ENCODE data around the gene TNFRSF1A.

Gene TNFRSF1A

GRCh38 chr12:6341417-6342139 is at the start of gene TNFRSF1A:
TNFRSF1A (minus strand) TSS chr12:6342076; CDS start chr12:6341814, 262 bp downstream.
- FAIRE-seq: peak; percentile 83
- peak; percentile 89 for DNase-seq (ENCODE audit: low spot score)

- no peak for FAIRE-seq
- no peak for DNase-seq (ENCODE audit: low spot score)
Measured at GRCh38 chr12:6391013-6391412, 49.1 kb upstream of the TNFRSF1A start.

GRCh38 chr12:6390084-6390799 is 48.4 kb upstream of the TNFRSF1A start:
- FAIRE-seq: no peak
- DNase-seq (ENCODE audit: low spot score): no peak

GRCh38 chr12:6387541-6387940 is 45.7 kb upstream of the TNFRSF1A start:
- FAIRE-seq (no peak), DNase-seq (ENCODE audit: low spot score) (no peak)

GRCh38 chr12:6386491-6386890 is 44.6 kb upstream of the TNFRSF1A start:
- no peak for FAIRE-seq
- no peak for DNase-seq (ENCODE audit: low spot score)

GRCh38 chr12:6386038-6386437 is 44.2 kb upstream of the TNFRSF1A start:
- DNase-seq (ENCODE audit: low spot score) (no peak), FAIRE-seq (peak; percentile 65)

- DNase-seq (ENCODE audit: low spot score) (peak; percentile 40), FAIRE-seq (peak; percentile 9)
Measured at GRCh38 chr12:6384499-6385436, 42.9 kb upstream of the TNFRSF1A start.

GRCh38 chr12:6383572-6384498 is 42.0 kb upstream of the TNFRSF1A start, which contains the start of gene LTBR:
LTBR (plus strand) TSS chr12:6384162; CDS start chr12:6384359, 197 bp downstream.
- DNase-seq (ENCODE audit: low spot score): peak; percentile 91
- peak; percentile 88 for FAIRE-seq

GRCh38 chr12:6382982-6383381 is 41.1 kb upstream of the TNFRSF1A start:
- DNase-seq (ENCODE audit: low spot score): no peak
- peak; percentile 61 for FAIRE-seq

- peak; percentile 78 for FAIRE-seq
Measured at GRCh38 chr12:6382371-6382770, 40.5 kb upstream of the TNFRSF1A start.

GRCh38 chr12:6380141-6381121 is 38.6 kb upstream of the TNFRSF1A start:
- no peak for FAIRE-seq
- no peak for DNase-seq (ENCODE audit: low spot score)

More at GRCh38 chr12:6382371-6382770, 40.5 kb upstream of the TNFRSF1A start:
- DNase-seq (ENCODE audit: low spot score): no peak

- FAIRE-seq (no peak), DNase-seq (ENCODE audit: low spot score) (no peak)
Measured at GRCh38 chr12:6378709-6379472, 37.0 kb upstream of the TNFRSF1A start.

GRCh38 chr12:6377667-6377994 is 35.8 kb upstream of the TNFRSF1A start:
- DNase-seq (ENCODE audit: low spot score) (no peak), FAIRE-seq (no peak)

- DNase-seq (ENCODE audit: low spot score) (no peak), FAIRE-seq (no peak)
Measured at GRCh38 chr12:6376870-6377666, 35.2 kb upstream of the TNFRSF1A start.

- peak; percentile 85 for DNase-seq (ENCODE audit: low spot score)
- peak; percentile 63 for FAIRE-seq
Measured at GRCh38 chr12:6376079-6376869, 34.4 kb upstream of the TNFRSF1A start.

- no peak for FAIRE-seq
- DNase-seq (ENCODE audit: low spot score): peak; percentile 35
Measured at GRCh38 chr12:6375269-6376078, 33.6 kb upstream of the TNFRSF1A start, which contains the start of gene SCNN1A. SCNN1A (minus strand) TSS chr12:6375563; CDS start chr12:6374783, 780 bp downstream.
